RCC 7860 (cell line): Measurements from ENCODE around the gene RPTOR.
"Not testable (repeated sequence)": the region's sequence is repeated elsewhere in the genome, so short reads cannot be mapped to it uniquely, and the experiment has no call there.

Experiments used
- DNase-seq: peaks from one replicate; pipeline ENCODE4 v3.0.0-alpha.2; 2015; ENCODE audit warnings: low spot score
- FAIRE-seq: peaks from 2 replicates; lab custom pipeline; 2012; peaks lifted over from hg19 to GRCh38; lab: Jason Lieb, UNC

Gene RPTOR

GRCh38 chr17:80755650-80756405 is 211.2 kb downstream of the RPTOR start:
- FAIRE-seq (no peak), DNase-seq (no peak)

GRCh38 chr17:80758481-80759376 is 214.1 kb downstream of the RPTOR start:
- no peak for FAIRE-seq
- DNase-seq: no peak

GRCh38 chr17:80759377-80759673 is 214.7 kb downstream of the RPTOR start:
- DNase-seq: no peak
- FAIRE-seq: no peak

GRCh38 chr17:80760511-80760911 is 215.9 kb downstream of the RPTOR start:
- DNase-seq (no peak), FAIRE-seq (no peak)

GRCh38 chr17:80761110-80761871 is 216.7 kb downstream of the RPTOR start:
- FAIRE-seq (peak; percentile 96), DNase-seq (peak; percentile 92)

- no peak for DNase-seq
- no peak for FAIRE-seq
Observed at GRCh38 chr17:80762076-80762475, 217.4 kb downstream of the RPTOR start.

- FAIRE-seq (no peak), DNase-seq (no peak)
Observed at GRCh38 chr17:80763293-80763867, 218.7 kb downstream of the RPTOR start.

- FAIRE-seq, DNase-seq: not testable (repeated sequence)
Observed at GRCh38 chr17:80764627-80765145, 220.0 kb downstream of the RPTOR start.

- no peak for FAIRE-seq
- no peak for DNase-seq
Observed at GRCh38 chr17:80765241-80765961, 220.8 kb downstream of the RPTOR start.

GRCh38 chr17:80766290-80766855 is 221.7 kb downstream of the RPTOR start:
- FAIRE-seq (no peak), DNase-seq (no peak)

GRCh38 chr17:80768389-80768788 is 223.8 kb downstream of the RPTOR start:
- no peak for DNase-seq
- FAIRE-seq: no peak

GRCh38 chr17:80768936-80769335 is 224.3 kb downstream of the RPTOR start:
- FAIRE-seq: no peak
- DNase-seq: no peak

GRCh38 chr17:80769516-80769915 is 224.9 kb downstream of the RPTOR start:
- DNase-seq (no peak), FAIRE-seq (no peak)

- FAIRE-seq (no peak), DNase-seq (no peak)
Observed at GRCh38 chr17:80769936-80770625, 225.4 kb downstream of the RPTOR start.

GRCh38 chr17:80770881-80771611 is 226.4 kb downstream of the RPTOR start:
- no peak for DNase-seq
- FAIRE-seq: no peak

GRCh38 chr17:80771612-80772005 is 227.0 kb downstream of the RPTOR start:
- FAIRE-seq: no peak

GRCh38 chr17:80772906-80773242 is 228.2 kb downstream of the RPTOR start:
- FAIRE-seq (no peak), DNase-seq (no peak)

More at GRCh38 chr17:80771612-80772005, 227.0 kb downstream of the RPTOR start:
- DNase-seq: no peak

- DNase-seq (no peak), FAIRE-seq (no peak)
Observed at GRCh38 chr17:80773243-80773991, 228.8 kb downstream of the RPTOR start.
